Measurements from ENCODE around the gene GPRC5C. TPM values are rescaled to one million over a fixed set of nuclear protein-coding genes. Genes with fewer than 3 reads are reported as not detected.

Gene GPRC5C
- polyA plus RNA-seq, 1 experiment: 0.33 TPM

GRCh38 chr17:74407384-74407783, 24.5 kb upstream of the GPRC5C start:
- Histone ChIP-seq H3K36me3 (ENCODE audit: control insufficient read depth, insufficient read depth, low read length) (no peaks in the 10 kb centered on the region), H3K4me3 (ENCODE audit: low read depth, low read length) (no peak overlapping the region), H3K27me3 (ENCODE audit: control insufficient read depth, insufficient read depth, low read length) (no peaks in the 10 kb centered on the region)
- TF ChIP-seq, protein P1, sequence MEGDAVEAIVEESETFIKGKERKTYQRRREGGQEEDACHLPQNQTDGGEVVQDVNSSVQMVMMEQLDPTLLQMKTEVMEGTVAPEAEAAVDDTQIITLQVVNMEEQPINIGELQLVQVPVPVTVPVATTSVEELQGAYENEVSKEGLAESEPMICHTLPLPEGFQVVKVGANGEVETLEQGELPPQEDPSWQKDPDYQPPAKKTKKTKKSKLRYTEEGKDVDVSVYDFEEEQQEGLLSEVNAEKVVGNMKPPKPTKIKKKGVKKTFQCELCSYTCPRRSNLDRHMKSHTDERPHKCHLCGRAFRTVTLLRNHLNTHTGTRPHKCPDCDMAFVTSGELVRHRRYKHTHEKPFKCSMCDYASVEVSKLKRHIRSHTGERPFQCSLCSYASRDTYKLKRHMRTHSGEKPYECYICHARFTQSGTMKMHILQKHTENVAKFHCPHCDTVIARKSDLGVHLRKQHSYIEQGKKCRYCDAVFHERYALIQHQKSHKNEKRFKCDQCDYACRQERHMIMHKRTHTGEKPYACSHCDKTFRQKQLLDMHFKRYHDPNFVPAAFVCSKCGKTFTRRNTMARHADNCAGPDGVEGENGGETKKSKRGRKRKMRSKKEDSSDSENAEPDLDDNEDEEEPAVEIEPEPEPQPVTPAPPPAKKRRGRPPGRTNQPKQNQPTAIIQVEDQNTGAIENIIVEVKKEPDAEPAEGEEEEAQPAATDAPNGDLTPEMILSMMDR (IDR thresholded peaks at IDR 0.05; ENCODE audit: insufficient read depth, low read depth, low read length): no peak
- ChIA-PET POLR2A (no interaction called here), CTCF (no interaction called here)
- DNase-seq (ENCODE audit: low read depth): no peak

DNA sequence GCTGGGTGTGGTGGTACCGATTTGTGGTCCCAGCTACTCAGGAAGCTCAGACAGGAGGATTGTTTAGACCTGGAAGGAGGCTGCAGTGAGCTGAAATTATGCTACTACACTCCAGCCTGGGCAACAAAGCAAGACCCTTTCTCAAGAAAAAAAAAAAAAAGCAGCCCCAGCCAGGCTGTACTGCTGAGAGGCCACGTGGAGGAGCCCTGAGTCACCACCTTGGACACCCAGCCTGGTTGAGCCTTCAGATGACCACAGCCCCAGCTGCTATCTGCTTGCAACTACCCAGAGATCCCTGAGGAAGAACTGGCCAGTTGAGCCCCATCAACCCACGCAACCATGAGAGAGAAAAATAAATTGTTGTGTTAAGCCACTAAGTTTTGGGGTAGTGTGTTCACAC, 23.6 kb upstream of the GPRC5C start:
- Histone ChIP-seq H3K4me3 (ENCODE audit: low read depth, low read length) (no peak overlapping the region), H3K36me3 (ENCODE audit: control insufficient read depth, insufficient read depth, low read length) (no peaks in the 10 kb centered on the region), H3K27me3 (ENCODE audit: control insufficient read depth, insufficient read depth, low read length) (no peaks in the 10 kb centered on the region)
- ChIA-PET POLR2A (no interaction called here), CTCF (no interaction called here)
- no peak for DNase-seq (ENCODE audit: low read depth)
- TF ChIP-seq, protein P1 (IDR thresholded peaks at IDR 0.05; ENCODE audit: insufficient read depth, low read depth, low read length): no peak

DNA sequence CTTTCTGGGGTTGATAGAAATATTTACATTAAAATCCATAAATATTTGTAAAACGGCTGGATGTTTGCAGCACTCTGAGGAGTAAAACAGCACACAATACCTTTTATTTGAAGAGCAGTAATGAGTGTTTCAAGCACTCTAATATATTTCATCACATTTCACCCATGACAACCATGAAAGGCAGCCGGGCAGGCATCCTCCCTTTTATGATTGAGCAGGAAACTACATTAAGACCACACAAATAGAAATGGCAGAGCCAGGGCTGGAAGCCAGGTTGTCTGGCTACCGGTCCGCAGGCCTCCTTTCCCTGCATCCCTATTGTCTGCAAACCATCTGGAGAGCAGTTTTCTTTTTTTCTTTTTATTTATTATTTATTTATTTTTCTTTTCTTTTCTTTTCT, 23.1 kb upstream of the GPRC5C start:
- H3K27me3 ChIP-seq (ENCODE audit: control insufficient read depth, insufficient read depth, low read length): no peaks in the 10 kb centered on the region
- DNase-seq (ENCODE audit: low read depth): no peak
- no peak overlapping the region for H3K4me3 ChIP-seq (ENCODE audit: low read depth, low read length)
- TF ChIP-seq, protein P1 (IDR thresholded peaks at IDR 0.05; ENCODE audit: insufficient read depth, low read depth, low read length): no peak
- ChIA-PET POLR2A (no interaction called here), CTCF (no interaction called here)
- no peaks in the 10 kb centered on the region for H3K36me3 ChIP-seq (ENCODE audit: control insufficient read depth, insufficient read depth, low read length)

DNA sequence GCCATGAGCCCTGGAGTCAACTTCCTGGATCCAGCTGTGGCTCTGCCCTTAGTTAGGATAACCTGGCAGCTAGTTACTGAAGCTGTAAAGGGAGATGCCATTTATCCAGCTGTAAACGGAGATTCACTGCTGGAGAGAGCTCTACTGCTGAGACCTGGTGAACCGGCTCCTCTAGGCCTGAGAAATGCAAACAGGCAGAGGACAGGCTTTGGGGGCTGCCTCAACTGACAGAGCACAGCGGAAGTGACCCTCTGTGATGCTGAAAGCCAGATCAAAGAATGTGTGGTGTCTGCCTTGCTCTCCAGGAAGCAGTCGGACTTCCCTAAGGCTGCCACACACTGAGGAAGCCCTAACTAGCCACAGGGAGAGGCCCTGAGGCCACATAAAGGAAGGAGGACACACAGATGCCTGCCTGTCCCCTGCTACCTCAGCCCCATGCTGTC, 21.9 kb upstream of the GPRC5C start:
- no peak for DNase-seq (ENCODE audit: low read depth)
- POLR2A ChIA-PET: no interaction called here

DNA sequence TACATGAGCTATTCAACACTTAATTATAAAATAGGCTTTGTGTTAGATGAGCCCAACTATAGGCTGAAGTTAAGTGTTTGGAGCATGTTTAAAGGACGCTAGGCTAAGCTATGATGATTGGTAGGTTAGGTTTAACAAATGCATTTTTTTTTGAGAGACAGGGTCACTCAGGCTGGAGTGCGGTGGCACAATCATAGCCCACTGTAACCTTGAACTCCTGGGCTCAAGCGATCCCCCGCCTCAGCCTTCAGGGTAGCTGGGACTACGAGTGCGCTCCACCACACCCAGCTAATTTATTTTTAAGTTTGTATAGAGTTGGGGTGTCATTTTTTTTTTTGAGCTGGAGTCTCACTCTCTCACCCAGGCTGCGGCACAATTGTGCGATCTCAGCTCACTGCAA, 19.3 kb upstream of the GPRC5C start:
- DNase-seq (ENCODE audit: low read depth): no peak
- Histone ChIP-seq H3K27me3 (ENCODE audit: control insufficient read depth, insufficient read depth, low read length) (no peaks in the 10 kb centered on the region), H3K4me3 (ENCODE audit: low read depth, low read length) (no peak overlapping the region), H3K36me3 (ENCODE audit: control insufficient read depth, insufficient read depth, low read length) (no peaks in the 10 kb centered on the region)
- TF ChIP-seq, protein P1 (IDR thresholded peaks at IDR 0.05; ENCODE audit: insufficient read depth, low read depth, low read length): no peak
- ChIA-PET POLR2A (no interaction called here), CTCF (interaction anchor here (0.7 kb wide), 1 partner anchor 44 kb away, joined by 3 read pairs; no protein-coding TSS in a partner anchor)

More for the DNA sequence above, 21.9 kb upstream of the GPRC5C start:
- H3K36me3 ChIP-seq (ENCODE audit: control insufficient read depth, insufficient read depth, low read length): no peaks in the 10 kb centered on the region
- TF ChIP-seq, protein P1 (IDR thresholded peaks at IDR 0.05; ENCODE audit: insufficient read depth, low read depth, low read length): no peak
- no peaks in the 10 kb centered on the region for H3K27me3 ChIP-seq (ENCODE audit: control insufficient read depth, insufficient read depth, low read length)
- CTCF ChIA-PET: interaction anchor here (0.9 to 1.2 kb wide), 2 partner anchors 24 to 31 kb away, joined by 3 to 4 read pairs; no protein-coding TSS in a partner anchor
- H3K4me3 ChIP-seq (ENCODE audit: low read depth, low read length): no peak overlapping the region
